SK-N-SH treated with all-trans-retinoic acid at 6 μM for 48 hours (cell line): Measurements from ENCODE around the gene STK32B.

Source experiments
- ATAC-seq: fragments of 200-7000 bp; cut with Tn5 transposase; 3 replicates; pipeline ENCODE4 v1.9.1; 2020; ENCODE audit warnings: mild to moderate bottlenecking, moderate library complexity
- ARNTL ChIP-seq: fragments of 450-650 bp; formaldehyde crosslinking; IDR thresholded peaks from 2 replicates; pipeline ENCODE4 v1.5.0; 2020; ENCODE audit warnings: low read depth, mild to moderate bottlenecking, moderate library complexity, borderline replicate concordance
- BACH2 ChIP-seq: fragments of 250-450 bp; sonication (Bioruptor Pico); IDR thresholded peaks from 2 replicates; pipeline ENCODE4 v1.9.0; 2021; ENCODE audit warnings: mild to moderate bottlenecking, borderline replicate concordance
- CSDC2 ChIP-seq: fragments of 250-450 bp; sonication (Bioruptor Pico); IDR thresholded peaks from 2 replicates; pipeline ENCODE4 v1.5.0; 2020; ENCODE audit warnings: mild to moderate bottlenecking, moderate library complexity
- ESRRG ChIP-seq: fragments of 250-450 bp; sonication (Bioruptor Pico); IDR thresholded peaks from 2 replicates; pipeline ENCODE4 v1.6.1; 2021; ENCODE audit warnings: mild to moderate bottlenecking
- ISL1 ChIP-seq: fragments of 250-450 bp; sonication (Bioruptor Pico); IDR thresholded peaks from 2 replicates; pipeline ENCODE4 v2.1.2; 2022; ENCODE audit warnings: mild to moderate bottlenecking, moderate library complexity
- OSR1 ChIP-seq: fragments of 250-450 bp; sonication (Bioruptor Pico); IDR thresholded peaks from 2 replicates; pipeline ENCODE4 v1.8.0; 2022; ENCODE audit warnings: moderate library complexity, mild to moderate bottlenecking, inconsistent platforms
- PPARA ChIP-seq: fragments of 250-450 bp; sonication (Bioruptor Pico); IDR thresholded peaks from 2 replicates; pipeline ENCODE4 v1.5.0; 2020; ENCODE audit warnings: mild to moderate bottlenecking, borderline replicate concordance
- RARB ChIP-seq: fragments of 250-450 bp; sonication (Bioruptor Pico); IDR thresholded peaks from 2 replicates; pipeline ENCODE4 v1.8.0; 2021; ENCODE audit warnings: mild to moderate bottlenecking, moderate library complexity
- SNAI2 ChIP-seq: fragments of 250-450 bp; sonication (Bioruptor Pico); IDR thresholded peaks from 2 replicates; pipeline ENCODE4 v1.5.0; 2020; ENCODE audit warnings: mild to moderate bottlenecking, moderate library complexity
- TCF4 ChIP-seq: fragments of 250-450 bp; sonication (Bioruptor Pico); IDR thresholded peaks from 2 replicates; pipeline ENCODE4 v1.8.0; 2021; ENCODE audit warnings: mild to moderate bottlenecking, moderate library complexity, borderline replicate concordance
- TOX ChIP-seq: fragments of 250-450 bp; sonication (Bioruptor Pico); IDR thresholded peaks from 2 replicates; pipeline ENCODE4 v1.8.0; 2021; ENCODE audit warnings: mild to moderate bottlenecking, moderate library complexity, borderline replicate concordance
- ZC3H10 ChIP-seq: fragments of 250-450 bp; sonication (Bioruptor Pico); IDR thresholded peaks from 2 replicates; pipeline ENCODE4 v1.5.1; 2021; ENCODE audit warnings: mild to moderate bottlenecking, moderate library complexity
- ZFP3 ChIP-seq: fragments of 250-450 bp; sonication (Bioruptor Pico); IDR thresholded peaks from 2 replicates; pipeline ENCODE4 v1.5.0; 2020; ENCODE audit warnings: mild to moderate bottlenecking, moderate library complexity
- ZFP30 ChIP-seq: fragments of 450-650 bp; formaldehyde crosslinking; IDR thresholded peaks from 2 replicates; pipeline ENCODE4 v1.5.0; 2022; ENCODE audit warnings: mild to moderate bottlenecking, moderate library complexity
- ZNF565 ChIP-seq: fragments of 450-650 bp; formaldehyde crosslinking; conservative IDR thresholded peaks from 2 replicates; pipeline ENCODE4 v1.5.0; 2020; ENCODE audit warnings: low read depth, mild to moderate bottlenecking, moderate library complexity
- ZNF70 ChIP-seq: fragments of 450-650 bp; formaldehyde crosslinking; IDR thresholded peaks from 2 replicates; pipeline ENCODE4 v1.5.0; 2020; ENCODE audit warnings: mild to moderate bottlenecking, moderate library complexity
- ZNF8 ChIP-seq: fragments of 450-650 bp; formaldehyde crosslinking; IDR thresholded peaks from 2 replicates; pipeline ENCODE4 v1.5.0; 2020; ENCODE audit warnings: mild to moderate bottlenecking, moderate library complexity
- TF ChIP-seq, protein P1 (sequence below): fragments of 250-450 bp; sonication (Bioruptor Pico); IDR thresholded peaks from 2 replicates; pipeline ENCODE4 v1.5.1; 2021; ENCODE audit warnings: mild to moderate bottlenecking, moderate library complexity
- TF ChIP-seq, protein P2 (sequence below): fragments of 250-450 bp; sonication (Bioruptor Pico); IDR thresholded peaks from 2 replicates; pipeline ENCODE4 v1.5.1; 2020; ENCODE audit warnings: low read depth, mild to moderate bottlenecking, moderate library complexity
- TF ChIP-seq, protein P3 (sequence below): fragments of 250-450 bp; sonication (Bioruptor Pico); IDR thresholded peaks from 2 replicates; pipeline ENCODE4 v1.8.0; 2020; ENCODE audit warnings: mild to moderate bottlenecking, moderate library complexity, borderline replicate concordance
- TF ChIP-seq, protein P4 (sequence below): fragments of 250-450 bp; sonication (Bioruptor Pico); IDR thresholded peaks from 2 replicates; pipeline ENCODE4 v1.5.0; 2020; ENCODE audit warnings: mild to moderate bottlenecking, moderate library complexity
- TF ChIP-seq, protein P5 (sequence below): fragments of 250-450 bp; sonication (Bioruptor Pico); IDR thresholded peaks from 2 replicates; pipeline ENCODE4 v1.8.0; 2021; ENCODE audit warnings: low read depth, mild to moderate bottlenecking, moderate library complexity, borderline replicate concordance

Gene STK32B

DNA sequence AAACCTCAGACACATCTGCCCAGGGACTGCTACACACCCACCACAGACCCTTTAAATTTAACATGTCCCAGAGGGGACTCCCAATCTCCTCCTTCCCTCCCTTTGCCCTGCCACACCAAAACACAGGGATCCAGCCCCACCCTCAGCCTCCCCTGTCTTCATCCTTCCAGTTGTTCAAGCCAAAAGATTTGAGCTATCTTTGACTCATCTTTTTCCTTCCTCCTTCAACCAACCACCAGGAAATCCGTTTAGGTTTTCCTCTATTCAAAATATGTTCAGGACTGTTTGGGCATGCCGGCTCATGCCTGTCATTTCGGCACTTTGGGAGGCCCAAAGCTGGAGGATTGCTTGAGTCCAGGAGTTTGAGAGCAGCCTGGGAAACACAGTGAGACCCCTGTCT lies 6.9 kb upstream of the STK32B start:
- TF ChIP-seq ZFP3 (CRISPR knock-in tag) (no peak), ARNTL (CRISPR knock-in tag) (no peak), SNAI2 (no peak), ZNF70 (no peak), ESRRG (no peak), ZNF565 (CRISPR knock-in tag) (no peak), ZNF8 (no peak), ZC3H10 (no peak), ZFP30 (CRISPR knock-in tag) (no peak), RARB (CRISPR knock-in tag) (no peak)
- TF ChIP-seq, protein P1, sequence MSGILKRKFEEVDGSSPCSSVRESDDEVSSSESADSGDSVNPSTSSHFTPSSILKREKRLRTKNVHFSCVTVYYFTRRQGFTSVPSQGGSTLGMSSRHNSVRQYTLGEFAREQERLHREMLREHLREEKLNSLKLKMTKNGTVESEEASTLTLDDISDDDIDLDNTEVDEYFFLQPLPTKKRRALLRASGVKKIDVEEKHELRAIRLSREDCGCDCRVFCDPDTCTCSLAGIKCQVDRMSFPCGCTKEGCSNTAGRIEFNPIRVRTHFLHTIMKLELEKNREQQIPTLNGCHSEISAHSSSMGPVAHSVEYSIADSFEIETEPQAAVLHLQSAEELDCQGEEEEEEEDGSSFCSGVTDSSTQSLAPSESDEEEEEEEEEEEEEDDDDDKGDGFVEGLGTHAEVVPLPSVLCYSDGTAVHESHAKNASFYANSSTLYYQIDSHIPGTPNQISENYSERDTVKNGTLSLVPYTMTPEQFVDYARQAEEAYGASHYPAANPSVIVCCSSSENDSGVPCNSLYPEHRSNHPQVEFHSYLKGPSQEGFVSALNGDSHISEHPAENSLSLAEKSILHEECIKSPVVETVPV (CRISPR knock-in tag): no peak
- TF ChIP-seq, protein P2, sequence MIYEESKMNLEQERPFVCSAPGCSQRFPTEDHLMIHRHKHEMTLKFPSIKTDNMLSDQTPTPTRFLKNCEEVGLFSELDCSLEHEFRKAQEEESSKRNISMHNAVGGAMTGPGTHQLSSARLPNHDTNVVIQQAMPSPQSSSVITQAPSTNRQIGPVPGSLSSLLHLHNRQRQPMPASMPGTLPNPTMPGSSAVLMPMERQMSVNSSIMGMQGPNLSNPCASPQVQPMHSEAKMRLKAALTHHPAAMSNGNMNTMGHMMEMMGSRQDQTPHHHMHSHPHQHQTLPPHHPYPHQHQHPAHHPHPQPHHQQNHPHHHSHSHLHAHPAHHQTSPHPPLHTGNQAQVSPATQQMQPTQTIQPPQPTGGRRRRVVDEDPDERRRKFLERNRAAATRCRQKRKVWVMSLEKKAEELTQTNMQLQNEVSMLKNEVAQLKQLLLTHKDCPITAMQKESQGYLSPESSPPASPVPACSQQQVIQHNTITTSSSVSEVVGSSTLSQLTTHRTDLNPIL: no peak
- TF ChIP-seq, protein P3, sequence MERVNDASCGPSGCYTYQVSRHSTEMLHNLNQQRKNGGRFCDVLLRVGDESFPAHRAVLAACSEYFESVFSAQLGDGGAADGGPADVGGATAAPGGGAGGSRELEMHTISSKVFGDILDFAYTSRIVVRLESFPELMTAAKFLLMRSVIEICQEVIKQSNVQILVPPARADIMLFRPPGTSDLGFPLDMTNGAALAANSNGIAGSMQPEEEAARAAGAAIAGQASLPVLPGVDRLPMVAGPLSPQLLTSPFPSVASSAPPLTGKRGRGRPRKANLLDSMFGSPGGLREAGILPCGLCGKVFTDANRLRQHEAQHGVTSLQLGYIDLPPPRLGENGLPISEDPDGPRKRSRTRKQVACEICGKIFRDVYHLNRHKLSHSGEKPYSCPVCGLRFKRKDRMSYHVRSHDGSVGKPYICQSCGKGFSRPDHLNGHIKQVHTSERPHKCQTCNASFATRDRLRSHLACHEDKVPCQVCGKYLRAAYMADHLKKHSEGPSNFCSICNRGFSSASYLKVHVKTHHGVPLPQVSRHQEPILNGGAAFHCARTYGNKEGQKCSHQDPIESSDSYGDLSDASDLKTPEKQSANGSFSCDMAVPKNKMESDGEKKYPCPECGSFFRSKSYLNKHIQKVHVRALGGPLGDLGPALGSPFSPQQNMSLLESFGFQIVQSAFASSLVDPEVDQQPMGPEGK (CRISPR knock-in tag): no peak
- no peak for ATAC-seq

DNA sequence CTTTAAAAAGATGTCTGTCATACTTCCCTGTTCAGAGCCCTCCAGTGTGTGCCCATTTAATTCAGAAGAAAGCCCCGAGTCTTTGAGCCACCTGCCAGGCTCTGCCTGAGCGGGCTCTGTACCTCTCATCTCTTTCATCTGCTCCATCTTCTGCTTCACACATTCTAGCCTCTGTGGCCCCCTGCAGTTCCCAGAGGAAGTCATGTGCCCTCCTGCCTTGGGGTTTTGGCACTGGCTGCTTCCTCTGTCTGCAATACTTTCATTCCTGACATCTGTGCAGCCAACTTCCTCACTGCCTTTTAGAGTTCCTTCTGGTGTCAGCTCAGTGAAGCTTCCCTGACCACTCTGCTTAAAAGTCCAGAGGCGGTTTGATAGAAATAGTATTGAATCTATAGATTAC lies 6.2 kb upstream of the STK32B start:
- no peak for ATAC-seq
- TF ChIP-seq ZNF8: no peak
- no peak for TF ChIP-seq ZFP30 (CRISPR knock-in tag)
- TF ChIP-seq, protein P2: no peak
- TF ChIP-seq, protein P1 (CRISPR knock-in tag): no peak
- TF ChIP-seq PPARA: no peak
- no peak for TF ChIP-seq ISL1 (CRISPR knock-in tag)
- TF ChIP-seq TOX: no peak
- TF ChIP-seq TCF4 (CRISPR knock-in tag): no peak
- no peak for TF ChIP-seq OSR1
- no peak for TF ChIP-seq RARB (CRISPR knock-in tag)
- TF ChIP-seq, protein P4, sequence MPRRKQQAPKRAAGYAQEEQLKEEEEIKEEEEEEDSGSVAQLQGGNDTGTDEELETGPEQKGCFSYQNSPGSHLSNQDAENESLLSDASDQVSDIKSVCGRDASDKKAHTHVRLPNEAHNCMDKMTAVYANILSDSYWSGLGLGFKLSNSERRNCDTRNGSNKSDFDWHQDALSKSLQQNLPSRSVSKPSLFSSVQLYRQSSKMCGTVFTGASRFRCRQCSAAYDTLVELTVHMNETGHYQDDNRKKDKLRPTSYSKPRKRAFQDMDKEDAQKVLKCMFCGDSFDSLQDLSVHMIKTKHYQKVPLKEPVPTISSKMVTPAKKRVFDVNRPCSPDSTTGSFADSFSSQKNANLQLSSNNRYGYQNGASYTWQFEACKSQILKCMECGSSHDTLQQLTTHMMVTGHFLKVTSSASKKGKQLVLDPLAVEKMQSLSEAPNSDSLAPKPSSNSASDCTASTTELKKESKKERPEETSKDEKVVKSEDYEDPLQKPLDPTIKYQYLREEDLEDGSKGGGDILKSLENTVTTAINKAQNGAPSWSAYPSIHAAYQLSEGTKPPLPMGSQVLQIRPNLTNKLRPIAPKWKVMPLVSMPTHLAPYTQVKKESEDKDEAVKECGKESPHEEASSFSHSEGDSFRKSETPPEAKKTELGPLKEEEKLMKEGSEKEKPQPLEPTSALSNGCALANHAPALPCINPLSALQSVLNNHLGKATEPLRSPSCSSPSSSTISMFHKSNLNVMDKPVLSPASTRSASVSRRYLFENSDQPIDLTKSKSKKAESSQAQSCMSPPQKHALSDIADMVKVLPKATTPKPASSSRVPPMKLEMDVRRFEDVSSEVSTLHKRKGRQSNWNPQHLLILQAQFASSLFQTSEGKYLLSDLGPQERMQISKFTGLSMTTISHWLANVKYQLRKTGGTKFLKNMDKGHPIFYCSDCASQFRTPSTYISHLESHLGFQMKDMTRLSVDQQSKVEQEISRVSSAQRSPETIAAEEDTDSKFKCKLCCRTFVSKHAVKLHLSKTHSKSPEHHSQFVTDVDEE (CRISPR knock-in tag): no peak
- no peak for TF ChIP-seq ESRRG
- TF ChIP-seq BACH2: no peak
- TF ChIP-seq, protein P5, sequence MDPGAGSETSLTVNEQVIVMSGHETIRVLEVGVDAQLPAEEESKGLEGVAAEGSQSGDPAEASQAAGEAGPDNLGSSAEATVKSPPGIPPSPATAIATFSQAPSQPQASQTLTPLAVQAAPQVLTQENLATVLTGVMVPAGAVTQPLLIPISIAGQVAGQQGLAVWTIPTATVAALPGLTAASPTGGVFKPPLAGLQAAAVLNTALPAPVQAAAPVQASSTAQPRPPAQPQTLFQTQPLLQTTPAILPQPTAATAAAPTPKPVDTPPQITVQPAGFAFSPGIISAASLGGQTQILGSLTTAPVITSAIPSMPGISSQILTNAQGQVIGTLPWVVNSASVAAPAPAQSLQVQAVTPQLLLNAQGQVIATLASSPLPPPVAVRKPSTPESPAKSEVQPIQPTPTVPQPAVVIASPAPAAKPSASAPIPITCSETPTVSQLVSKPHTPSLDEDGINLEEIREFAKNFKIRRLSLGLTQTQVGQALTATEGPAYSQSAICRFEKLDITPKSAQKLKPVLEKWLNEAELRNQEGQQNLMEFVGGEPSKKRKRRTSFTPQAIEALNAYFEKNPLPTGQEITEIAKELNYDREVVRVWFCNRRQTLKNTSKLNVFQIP (CRISPR knock-in tag): no peak
- no peak for TF ChIP-seq ZC3H10
- no peak for TF ChIP-seq ARNTL (CRISPR knock-in tag)
- TF ChIP-seq ZFP3 (CRISPR knock-in tag): no peak
- no peak for TF ChIP-seq ZNF70
- TF ChIP-seq SNAI2: no peak
- TF ChIP-seq CSDC2 (CRISPR knock-in tag): no peak
